GM20000 (cell line): ENCODE measurements around the gene KLHDC10.

Experiments
- DNase-seq: peaks from one replicate; pipeline ENCODE4 v3.0.0; 2012; ENCODE audit warnings: low spot score
- CTCF ChIP-seq: IDR thresholded peaks from 2 replicates; pipeline ENCODE4 v1.5.1; 2012; ENCODE audit warnings: mild to moderate bottlenecking, control low read depth; ENCODE audit errors: extremely low read depth, missing control alignments

The KLHDC10 gene

GRCh38 chr7:130157700-130158099, 87.4 kb downstream of the KLHDC10 start:
- DNase-seq: no peak
- TF ChIP-seq CTCF: no peak

- TF ChIP-seq CTCF: no peak
- DNase-seq: no peak
These were observed 89.7 kb downstream of the KLHDC10 start for GRCh38 chr7:130160023-130160422.

- TF ChIP-seq CTCF: no peak
- no peak for DNase-seq
These were observed 90.1 kb downstream of the KLHDC10 start for GRCh38 chr7:130160455-130160854.

GRCh38 chr7:130162196-130162595, 91.9 kb downstream of the KLHDC10 start:
- DNase-seq: no peak
- TF ChIP-seq CTCF: no peak

- DNase-seq: no peak
- TF ChIP-seq CTCF: no peak
These were observed 104.1 kb downstream of the KLHDC10 start for GRCh38 chr7:130174237-130174959.

GRCh38 chr7:130178251-130178650, 107.9 kb downstream of the KLHDC10 start:
- TF ChIP-seq CTCF: no peak

GRCh38 chr7:130179631-130180030, 109.3 kb downstream of the KLHDC10 start:
- DNase-seq: no peak
- TF ChIP-seq CTCF: no peak

More at GRCh38 chr7:130178251-130178650, 107.9 kb downstream of the KLHDC10 start:
- DNase-seq: no peak
